Heart left ventricle (tissue), 16 donors: ENCODE results near the gene TMIGD2. TPM values are rescaled to one million over a fixed set of nuclear protein-coding genes. Genes with fewer than 3 reads are reported as not detected.
A peak's percentile ranks its signal among the peaks of the same experiment; 100 is the strongest.

Experiments
- ATAC-seq, 4 donors: fragments of 200-7000 bp; cut with Tn5 transposase; one replicate each; pipeline ENCODE4 v1.9.1; 2020 to 2022; ENCODE audit warnings: moderate library complexity in 4 of 4, mild to moderate bottlenecking in 3 of 4, moderate number of reproducible peaks in 1 of 4
- DNase-seq, 5 donors: peaks; one replicate each; pipeline ENCODE4 v3.0.0-alpha.2; 2020
- H3K27ac ChIP-seq, 12 donors: fragments of 200-600 bp; sonication (generic) in 4 of 12; one replicate each; pipeline versions ENCODE4 v1.5.0 to v1.8.0; 2016 to 2022; ENCODE audit warnings: mild to moderate bottlenecking in 2 of 12
- H3K27me3 ChIP-seq, 9 donors: fragments of 200-600 bp; sonication (generic) in 2 of 9; one replicate each; pipeline versions ENCODE4 v1.5.1 to v1.8.0; 2016 to 2022; ENCODE audit warnings: mild to moderate bottlenecking in 3 of 9
- H3K36me3 ChIP-seq, 9 donors: fragments of 200-600 bp; sonication (generic) in 2 of 9; one replicate each; pipeline versions ENCODE4 v1.5.0 to v1.8.0; 2018 to 2022; ENCODE audit warnings: mild to moderate bottlenecking in 2 of 9
- H3K4me1 ChIP-seq, 12 donors: fragments of 200-600 bp; sonication (generic) in 4 of 12; one replicate each; pipeline versions ENCODE4 v1.5.0 to v1.8.0; 2016 to 2022; ENCODE audit warnings: mild to moderate bottlenecking in 3 of 12
- H3K4me3 ChIP-seq, 12 donors: fragments of 200-600 bp; sonication (generic) in 4 of 12; one replicate each; pipeline versions ENCODE4 v1.5.0 to v1.8.0; 2017 to 2022; ENCODE audit warnings: mild to moderate bottlenecking in 9 of 12, moderate library complexity in 4 of 12
- H3K9me3 ChIP-seq, 12 donors: fragments of 200-600 bp; sonication (generic) in 4 of 12; one replicate each; pipeline versions ENCODE4 v1.5.0 to v1.8.0; 2016 to 2022; ENCODE audit warnings: mild to moderate bottlenecking in 1 of 12
- POLR2A ChIP-seq, 2 donors: fragments of 450-650 bp; IDR thresholded peaks; one replicate each; pipeline ENCODE4 v1.6.1; 2017; ENCODE audit warnings: antibody characterized with exemption in 2 of 2, mild to moderate bottlenecking in 2 of 2, moderate library complexity in 2 of 2
- WGBS, 4 donors: extraction: QIAGEN DNeasy Blood & Tissue Kit in 2 of 4; methylation state at CpG; one replicate each; pipeline versions ENCODE4 v1.1.5 to v1.1.7; 2013 to 2018; 5-methylcytosine and 5-hydroxymethylcytosine counted together
- intact Hi-C, 10 donors: fragments of 100-400 bp; cut with DNase I; formaldehyde crosslinking; loops; one replicate each; pipeline versions ENCODE4 v1.11.1 to v1.14.2; 2022
- polyA plus RNA-seq, 2 donors: library from polyadenylated mRNA; stranded (reverse); fragments of 200-250 nt; gene quantifications; one replicate each; pipeline ENCODE4 v1.2.3, GENCODE V29; 2013
- total RNA-seq, 9 donors: library from RNA; depleted of rRNA in 2 of 9; stranded (reverse); fragments of >200 nt in 2 of 9; fragmentation: NEBNext Ultra II Directional in 3 of 9; extraction: Animal tissue kit (Norgen Biotek cat#: 25700) in 3 of 9; gene quantifications; one replicate each; pipeline versions ENCODE4 v1.1.0 to v1.2.4, GENCODE V29; 2016 to 2023
- TF ChIP-seq, protein P1 (sequence below), 12 donors: fragments of 200-600 bp; sonication (generic) in 4 of 12; IDR thresholded peaks; one replicate each; pipeline versions ENCODE4 v1.5.0 to v1.8.0; 2018 to 2022; ENCODE audit warnings: antibody characterized with exemption in 12 of 12, mild to moderate bottlenecking in 5 of 12
- donor health status: ischemic (EF 13 %, LVEDD 7.1; RV severe dilation, severe dysfunction).
- donor health status: healthy with polysubstance abuse.
- donor health status: DM: no; HTN: yes; CAD: no.
- donor health status: DM: no; HTN: no; CAD: no.
- donor health status: ischemic (EF 25% LVEDD 6.9; RV normal size, moderate dysfunction).
- donor health status: ischemic (EF 25% LVEDD 5.7; RV mildly dilated, moderate dysfunction).
- donor health status: healthy.
- donor health status: DM: yes; HTN: yes; CAD: no.
- donor health status: ischemic (EF 35%, LVEDD 5.7; RV mildly dilated, moderate dysfunction).
- donor health status: nonischemic (EF 11% LVEDD 7.7; RV severe dilation, severe dysfunction).
- donor health status: DM: yes; HTN: yes; CAD: no.
- donor health status: PGD.
- donor health status: ischemic (EF 29% LVEDD 5.4; RV normal size, mild dysfunction).
- donor health status: nonischemic (EF 23%, LVEDD 6.1; RV moderate dilation, normal function).

The TMIGD2 gene
- total and polyA plus RNA-seq, 11 donors = 0.06 to 0.67 (median 0.25) TPM; not detected in 7

- no peaks in the 10 kb centered on the region for H3K9me3 ChIP-seq
- ATAC-seq = no peak
- intact Hi-C loops = loop anchor here in 2 of 10 donors (5.0 to 10.0 kb wide), 2 partner anchors 62 to 75 kb away; partner anchors contain the start of genes CHAF1A (in 1 of the 2) and SH3GL1 (in 1 of the 2)
- peaks cover 0 to 5% (median 0%) of the 10 kb centered on the region in 9 donors for H3K27me3 ChIP-seq
- no peak for DNase-seq
- H3K36me3 ChIP-seq = no peaks in the 10 kb centered on the region
- WGBS, 4 donors = 8 to 22% (median 17%) methylated on average over 15 to 33 of the region's 33 CpGs
- H3K4me3 ChIP-seq = peak overlapping the region in 9 of 12 donors; percentile 45 to 62 (median 53)
- no peak overlapping the region for H3K27ac ChIP-seq
- H3K4me1 ChIP-seq = peaks cover 0 to 24% (median 16%) of the 10 kb centered on the region in 12 donors
- TF ChIP-seq, protein P1, sequence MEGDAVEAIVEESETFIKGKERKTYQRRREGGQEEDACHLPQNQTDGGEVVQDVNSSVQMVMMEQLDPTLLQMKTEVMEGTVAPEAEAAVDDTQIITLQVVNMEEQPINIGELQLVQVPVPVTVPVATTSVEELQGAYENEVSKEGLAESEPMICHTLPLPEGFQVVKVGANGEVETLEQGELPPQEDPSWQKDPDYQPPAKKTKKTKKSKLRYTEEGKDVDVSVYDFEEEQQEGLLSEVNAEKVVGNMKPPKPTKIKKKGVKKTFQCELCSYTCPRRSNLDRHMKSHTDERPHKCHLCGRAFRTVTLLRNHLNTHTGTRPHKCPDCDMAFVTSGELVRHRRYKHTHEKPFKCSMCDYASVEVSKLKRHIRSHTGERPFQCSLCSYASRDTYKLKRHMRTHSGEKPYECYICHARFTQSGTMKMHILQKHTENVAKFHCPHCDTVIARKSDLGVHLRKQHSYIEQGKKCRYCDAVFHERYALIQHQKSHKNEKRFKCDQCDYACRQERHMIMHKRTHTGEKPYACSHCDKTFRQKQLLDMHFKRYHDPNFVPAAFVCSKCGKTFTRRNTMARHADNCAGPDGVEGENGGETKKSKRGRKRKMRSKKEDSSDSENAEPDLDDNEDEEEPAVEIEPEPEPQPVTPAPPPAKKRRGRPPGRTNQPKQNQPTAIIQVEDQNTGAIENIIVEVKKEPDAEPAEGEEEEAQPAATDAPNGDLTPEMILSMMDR (IDR thresholded peaks at IDR 0.05) = no peak
- no peak for TF ChIP-seq POLR2A (IDR thresholded peaks at IDR 0.05)
These were observed 24.7 kb upstream of the TMIGD2 start for GRCh38 chr19:4326837-4327251.

DNA sequence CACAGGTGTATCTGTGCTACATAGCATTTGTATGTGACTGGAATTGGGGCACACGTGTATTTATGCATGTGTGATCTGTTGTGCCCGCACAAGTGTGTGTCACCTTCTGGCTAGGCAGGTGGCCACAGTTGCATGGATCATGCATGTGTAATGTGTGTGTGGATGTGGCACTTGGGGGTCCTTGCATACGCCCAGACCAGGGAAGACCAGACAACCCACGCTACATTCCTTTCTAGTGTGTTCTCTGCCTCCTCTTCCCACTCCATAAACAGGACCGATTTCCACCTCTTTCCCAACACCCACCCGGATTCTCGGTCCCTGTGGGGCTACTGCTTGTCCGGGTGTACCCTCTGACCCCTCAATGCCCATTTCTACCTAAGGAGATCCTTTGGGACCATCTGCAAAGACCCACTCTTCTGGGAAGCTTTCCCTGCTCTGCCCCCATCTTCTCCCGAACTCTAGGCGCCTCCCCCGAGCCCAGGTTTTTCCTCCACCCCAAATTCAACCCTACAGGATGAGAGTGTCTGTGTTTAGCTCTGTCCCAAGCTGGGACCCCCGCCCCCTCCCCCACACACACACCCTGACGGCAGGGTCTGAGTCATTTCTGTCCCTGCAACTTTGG, 24.1 kb upstream of the TMIGD2 start:
- no peak for TF ChIP-seq POLR2A (IDR thresholded peaks at IDR 0.05)
- TF ChIP-seq, protein P1 (IDR thresholded peaks at IDR 0.05) = no peak
- H3K36me3 ChIP-seq = no peaks in the 10 kb centered on the region
- peaks cover 0 to 24% (median 16%) of the 10 kb centered on the region in 12 donors for H3K4me1 ChIP-seq
- DNase-seq = no peak
- no peak overlapping the region for H3K4me3 ChIP-seq
- ATAC-seq = no peak
- intact Hi-C loops = loop anchor here in 2 of 10 donors (5.0 to 10.0 kb wide), 2 partner anchors 62 to 76 kb away; partner anchors contain the start of genes CHAF1A (in 1 of the 2) and SH3GL1 (in 1 of the 2)
- 58 to 69% (median 63%) methylated on average over 13 of the region's 13 CpGs for WGBS, 4 donors
- H3K27me3 ChIP-seq = peaks cover 0 to 5% (median 0%) of the 10 kb centered on the region in 9 donors
- H3K27ac ChIP-seq = no peak overlapping the region
- peaks cover 0 to 4% (median 0%) of the 10 kb centered on the region in 12 donors for H3K9me3 ChIP-seq

- WGBS, 4 donors = 90 to 91% (median 91%) methylated on average over 11 to 12 of the region's 12 CpGs
- DNase-seq = no peak
- no peak overlapping the region for H3K27ac ChIP-seq
- peaks cover 0 to 24% (median 16%) of the 10 kb centered on the region in 12 donors for H3K4me1 ChIP-seq
- no peaks in the 10 kb centered on the region for H3K36me3 ChIP-seq
- intact Hi-C loops = loop anchor here in 1 of 10 donors (10.0 kb wide), 1 partner anchor 59 kb away; no protein-coding TSS in a partner anchor
- H3K9me3 ChIP-seq = peaks cover 0 to 12% (median 0%) of the 10 kb centered on the region in 12 donors
- TF ChIP-seq POLR2A (IDR thresholded peaks at IDR 0.05) = no peak
- ATAC-seq = no peak
- H3K27me3 ChIP-seq = peaks cover 0 to 5% (median 0%) of the 10 kb centered on the region in 9 donors
- H3K4me3 ChIP-seq = no peak overlapping the region
These were observed 22.0 kb upstream of the TMIGD2 start for GRCh38 chr19:4324228-4324627.

DNA sequence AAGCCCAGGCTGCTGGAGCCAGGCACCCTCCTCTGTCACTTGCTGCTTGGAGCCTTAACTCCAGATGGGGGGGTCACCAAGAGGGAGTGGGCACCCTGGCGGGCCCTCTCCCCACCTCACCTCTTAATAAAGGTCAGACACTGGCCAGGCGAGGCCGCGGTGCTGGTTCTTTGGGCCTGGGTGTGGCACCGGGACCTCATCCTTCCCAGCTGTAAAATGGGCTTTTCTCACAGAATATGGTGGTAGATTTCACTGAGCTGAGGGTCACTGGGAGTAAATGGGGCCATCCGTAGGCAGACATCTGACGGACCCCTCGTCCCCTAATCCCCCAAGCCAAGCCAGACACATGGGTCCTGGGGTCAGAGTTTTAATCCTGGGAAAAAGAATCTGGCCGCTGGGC, 21.5 kb upstream of the TMIGD2 start:
- TF ChIP-seq, protein P1 (IDR thresholded peaks at IDR 0.05) = no peak
- TF ChIP-seq POLR2A (IDR thresholded peaks at IDR 0.05) = no peak
- ATAC-seq = no peak
- Histone ChIP-seq H3K27ac (no peak overlapping the region), H3K4me1 (peaks cover 0 to 19% (median 12%) of the 10 kb centered on the region in 12 donors), H3K36me3 (no peaks in the 10 kb centered on the region), H3K9me3 (peaks cover 0 to 16% (median 0%) of the 10 kb centered on the region in 12 donors), H3K27me3 (peaks cover 0 to 5% (median 0%) of the 10 kb centered on the region in 9 donors), H3K4me3 (no peak overlapping the region)
- 84 to 93% (median 88%) methylated on average over 5 to 9 of the region's 9 CpGs for WGBS, 4 donors
- DNase-seq = no peak
- intact Hi-C loops = loop anchor here in 1 of 10 donors (10.0 kb wide), 1 partner anchor 59 kb away; no protein-coding TSS in a partner anchor
